ENCODE results near the gene NFX1.

NFX1 gene

DNA sequence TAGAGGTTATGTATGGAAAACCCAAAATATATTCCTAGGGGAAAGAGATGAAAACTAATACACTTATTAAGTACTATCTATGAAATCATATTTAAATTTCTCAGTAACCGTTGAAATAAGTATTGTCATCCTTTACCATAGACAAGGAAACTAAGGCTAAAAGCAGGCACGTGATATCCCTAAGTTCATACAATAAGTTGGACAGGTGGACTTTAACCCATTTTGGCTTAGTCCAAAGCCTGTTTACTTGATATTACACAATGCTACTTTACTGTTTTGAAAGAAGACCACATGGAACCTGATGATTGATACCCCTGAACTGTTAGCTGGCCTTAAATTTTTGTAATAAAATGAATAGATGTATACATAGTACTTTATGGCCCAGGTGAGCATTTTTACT is 3.5 kb downstream of the NFX1 start:
- H3K27ac ChIP-seq (replicated peaks), result no peak overlapping the region
- TF ChIP-seq POLR2AphosphoS5 (IDR thresholded peaks at IDR 0.05; ENCODE audit: low read depth), result no peak
- no peak for TF ChIP-seq GABPA (IDR thresholded peaks at IDR 0.05; ENCODE audit: low read depth)
- TF ChIP-seq, protein P1, sequence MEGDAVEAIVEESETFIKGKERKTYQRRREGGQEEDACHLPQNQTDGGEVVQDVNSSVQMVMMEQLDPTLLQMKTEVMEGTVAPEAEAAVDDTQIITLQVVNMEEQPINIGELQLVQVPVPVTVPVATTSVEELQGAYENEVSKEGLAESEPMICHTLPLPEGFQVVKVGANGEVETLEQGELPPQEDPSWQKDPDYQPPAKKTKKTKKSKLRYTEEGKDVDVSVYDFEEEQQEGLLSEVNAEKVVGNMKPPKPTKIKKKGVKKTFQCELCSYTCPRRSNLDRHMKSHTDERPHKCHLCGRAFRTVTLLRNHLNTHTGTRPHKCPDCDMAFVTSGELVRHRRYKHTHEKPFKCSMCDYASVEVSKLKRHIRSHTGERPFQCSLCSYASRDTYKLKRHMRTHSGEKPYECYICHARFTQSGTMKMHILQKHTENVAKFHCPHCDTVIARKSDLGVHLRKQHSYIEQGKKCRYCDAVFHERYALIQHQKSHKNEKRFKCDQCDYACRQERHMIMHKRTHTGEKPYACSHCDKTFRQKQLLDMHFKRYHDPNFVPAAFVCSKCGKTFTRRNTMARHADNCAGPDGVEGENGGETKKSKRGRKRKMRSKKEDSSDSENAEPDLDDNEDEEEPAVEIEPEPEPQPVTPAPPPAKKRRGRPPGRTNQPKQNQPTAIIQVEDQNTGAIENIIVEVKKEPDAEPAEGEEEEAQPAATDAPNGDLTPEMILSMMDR (IDR thresholded peaks at IDR 0.05; ENCODE audit: insufficient read depth, low read length), result no peak
- TF ChIP-seq SPI1 (IDR thresholded peaks at IDR 0.05; ENCODE audit: borderline replicate concordance, low read depth), result no peak
- TF ChIP-seq, protein P2, sequence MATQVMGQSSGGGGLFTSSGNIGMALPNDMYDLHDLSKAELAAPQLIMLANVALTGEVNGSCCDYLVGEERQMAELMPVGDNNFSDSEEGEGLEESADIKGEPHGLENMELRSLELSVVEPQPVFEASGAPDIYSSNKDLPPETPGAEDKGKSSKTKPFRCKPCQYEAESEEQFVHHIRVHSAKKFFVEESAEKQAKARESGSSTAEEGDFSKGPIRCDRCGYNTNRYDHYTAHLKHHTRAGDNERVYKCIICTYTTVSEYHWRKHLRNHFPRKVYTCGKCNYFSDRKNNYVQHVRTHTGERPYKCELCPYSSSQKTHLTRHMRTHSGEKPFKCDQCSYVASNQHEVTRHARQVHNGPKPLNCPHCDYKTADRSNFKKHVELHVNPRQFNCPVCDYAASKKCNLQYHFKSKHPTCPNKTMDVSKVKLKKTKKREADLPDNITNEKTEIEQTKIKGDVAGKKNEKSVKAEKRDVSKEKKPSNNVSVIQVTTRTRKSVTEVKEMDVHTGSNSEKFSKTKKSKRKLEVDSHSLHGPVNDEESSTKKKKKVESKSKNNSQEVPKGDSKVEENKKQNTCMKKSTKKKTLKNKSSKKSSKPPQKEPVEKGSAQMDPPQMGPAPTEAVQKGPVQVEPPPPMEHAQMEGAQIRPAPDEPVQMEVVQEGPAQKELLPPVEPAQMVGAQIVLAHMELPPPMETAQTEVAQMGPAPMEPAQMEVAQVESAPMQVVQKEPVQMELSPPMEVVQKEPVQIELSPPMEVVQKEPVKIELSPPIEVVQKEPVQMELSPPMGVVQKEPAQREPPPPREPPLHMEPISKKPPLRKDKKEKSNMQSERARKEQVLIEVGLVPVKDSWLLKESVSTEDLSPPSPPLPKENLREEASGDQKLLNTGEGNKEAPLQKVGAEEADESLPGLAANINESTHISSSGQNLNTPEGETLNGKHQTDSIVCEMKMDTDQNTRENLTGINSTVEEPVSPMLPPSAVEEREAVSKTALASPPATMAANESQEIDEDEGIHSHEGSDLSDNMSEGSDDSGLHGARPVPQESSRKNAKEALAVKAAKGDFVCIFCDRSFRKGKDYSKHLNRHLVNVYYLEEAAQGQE (IDR thresholded peaks at IDR 0.05; ENCODE audit: insufficient replicate concordance, low read depth), result no peak
- H3K27me3 ChIP-seq (ENCODE audit: insufficient read depth, poor library complexity, severe bottlenecking), result no peaks in the 10 kb centered on the region
- no peak for DNase-seq (ENCODE audit: low read depth in 1 of 2, low spot score in 1 of 2)
- H3K4me3 ChIP-seq (replicated peaks; ENCODE audit: insufficient read depth, low read length), result no peak overlapping the region

DNA sequence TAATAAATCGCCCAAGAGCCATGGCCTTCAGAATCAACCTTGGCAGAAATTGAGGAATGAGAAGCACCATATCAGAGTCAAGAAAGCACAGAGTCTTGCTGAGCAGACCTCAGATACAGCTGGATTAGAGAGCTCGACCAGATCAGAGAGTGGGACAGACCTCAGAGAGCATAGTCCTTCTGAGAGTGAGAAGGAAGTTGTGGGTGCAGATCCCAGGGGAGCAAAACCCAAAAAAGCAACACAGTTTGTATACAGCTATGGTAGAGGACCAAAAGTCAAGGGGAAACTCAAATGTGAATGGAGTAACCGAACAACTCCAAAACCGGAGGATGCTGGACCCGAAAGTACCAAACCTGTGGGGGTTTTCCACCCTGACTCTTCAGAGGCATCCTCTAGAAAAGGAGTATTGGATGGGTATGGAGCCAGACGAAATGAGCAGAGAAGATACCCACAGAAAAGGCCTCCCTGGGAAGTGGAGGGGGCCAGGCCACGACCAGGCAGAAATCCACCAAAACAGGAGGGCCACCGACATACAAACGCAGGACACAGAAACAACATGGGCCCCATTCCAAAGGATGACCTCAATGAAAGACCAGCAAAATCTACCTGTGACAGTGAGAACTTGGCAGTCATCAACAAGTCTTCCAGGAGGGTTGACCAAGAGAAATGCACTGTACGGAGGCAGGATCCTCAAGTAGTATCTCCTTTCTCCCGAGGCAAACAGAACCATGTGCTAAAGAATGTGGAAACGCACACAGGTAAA is 4.5 kb downstream of the NFX1 start:
- Histone ChIP-seq H3K27ac (replicated peaks) (no peak overlapping the region), H3K4me3 (replicated peaks; ENCODE audit: insufficient read depth, low read length) (no peak overlapping the region), H3K27me3 (ENCODE audit: insufficient read depth, poor library complexity, severe bottlenecking) (no peaks in the 10 kb centered on the region)
- DNase-seq (ENCODE audit: low read depth in 1 of 2, low spot score in 1 of 2), result no peak
- TF ChIP-seq POLR2AphosphoS5 (IDR thresholded peaks at IDR 0.05; ENCODE audit: low read depth) (no peak), SPI1 (IDR thresholded peaks at IDR 0.05; ENCODE audit: borderline replicate concordance, low read depth) (no peak), GABPA (IDR thresholded peaks at IDR 0.05; ENCODE audit: low read depth) (no peak)
- TF ChIP-seq, protein P2 (IDR thresholded peaks at IDR 0.05; ENCODE audit: insufficient replicate concordance, low read depth), result no peak
- TF ChIP-seq, protein P1 (IDR thresholded peaks at IDR 0.05; ENCODE audit: insufficient read depth, low read length), result no peak

DNA sequence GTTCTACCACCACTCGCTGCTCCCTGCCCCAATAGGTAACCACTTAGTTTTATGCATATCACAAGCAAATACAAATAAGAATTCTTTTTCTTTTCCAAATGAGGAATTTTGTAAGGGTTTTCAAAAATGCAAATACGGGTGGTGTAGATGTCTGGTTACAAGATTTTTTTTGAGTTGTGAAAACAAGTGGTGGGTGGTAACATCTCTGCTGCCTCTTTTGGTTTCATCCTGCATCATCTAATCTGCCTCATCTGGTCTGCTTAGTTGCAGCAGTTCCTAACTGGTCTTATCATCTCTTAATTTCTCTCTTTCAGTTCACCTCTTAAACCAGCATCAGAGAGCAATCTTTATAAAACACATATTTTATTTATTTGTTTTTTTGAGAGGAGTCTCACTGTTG is 5.3 kb downstream of the NFX1 start:
- no peak for DNase-seq (ENCODE audit: low read depth in 1 of 2, low spot score in 1 of 2)
- Histone ChIP-seq H3K27ac (replicated peaks) (no peak overlapping the region), H3K4me3 (replicated peaks; ENCODE audit: insufficient read depth, low read length) (no peak overlapping the region), H3K27me3 (ENCODE audit: insufficient read depth, poor library complexity, severe bottlenecking) (no peaks in the 10 kb centered on the region)
- TF ChIP-seq, protein P1 (IDR thresholded peaks at IDR 0.05; ENCODE audit: insufficient read depth, low read length), result no peak
- TF ChIP-seq, protein P2 (IDR thresholded peaks at IDR 0.05; ENCODE audit: insufficient replicate concordance, low read depth), result no peak
- TF ChIP-seq POLR2AphosphoS5 (IDR thresholded peaks at IDR 0.05; ENCODE audit: low read depth) (no peak), SPI1 (IDR thresholded peaks at IDR 0.05; ENCODE audit: borderline replicate concordance, low read depth) (no peak)

Data from HL-60 (cell line).